B cell (primary cell): ENCODE data around the gene COG4. TPM values are rescaled to one million over a fixed set of nuclear protein-coding genes. Genes with fewer than 3 reads are reported as not detected.

Experiments used
- ATAC-seq: fragments of 200-7000 bp; cut with Tn5 transposase; one replicate; pipeline ENCODE4 v1.10.0; 2021; ENCODE audit warnings: low read depth, mild to moderate bottlenecking, moderate number of reproducible peaks, moderate library complexity
- CTCF ChIA-PET: fragments of 350-600 bp; sonication (Branson Sonifier 250); formaldehyde crosslinking; loops from one replicate; lab custom pipeline; 2021; ENCODE audit warnings: antibody characterized with exemption, inconsistent platforms; lab: Charles Lee
- POLR2A ChIA-PET: fragments of 350-600 bp; sonication (Branson Sonifier 250); formaldehyde crosslinking; loops from one replicate; lab custom pipeline; 2021; ENCODE audit warnings: antibody characterized with exemption; lab: Charles Lee
- DNase-seq: peaks from one replicate; pipeline ENCODE4 v3.0.0; 2013
- H2AFZ ChIP-seq: 2 replicates; pipeline ENCODE4 v1.6.1; 2012; ENCODE audit warnings: mild to moderate bottlenecking, low read depth, low read length; ENCODE audit not compliant: insufficient read depth, poor library complexity, severe bottlenecking
- H3K27ac ChIP-seq, 2 donors: 1 replicate in 1 of 2; 2 replicates in 1 of 2; pipeline ENCODE4 v1.5.1; 2012 to 2013; ENCODE audit warnings: low read length in 2 of 2, mild to moderate bottlenecking in 2 of 2, moderate library complexity in 1 of 2
- H3K27me3 ChIP-seq, 4 experiments: fragments of 200-600 bp in 1 of 4; sonication (generic) in 1 of 4; replicated peaks in 1 of 4; 1 replicate in 2 of 4; 2 replicates in 2 of 4; pipeline versions ENCODE4 v1.6.1 to v1.7.0; 2013 to 2016; ENCODE audit warnings: low read length in 3 of 4, mild to moderate bottlenecking in 2 of 4, mixed read lengths in 1 of 4, moderate library complexity in 1 of 4; ENCODE audit not compliant: insufficient read depth in 4 of 4, control insufficient read depth in 3 of 4; ENCODE audit errors: control extremely low read depth in 1 of 4
- H3K36me3 ChIP-seq, 2 experiments: replicated peaks in 1 of 2; 1 replicate in 1 of 2; 2 replicates in 1 of 2; pipeline versions ENCODE4 v1.6.1 to v1.7.1; 2013; ENCODE audit warnings: low read length in 1 of 2; ENCODE audit not compliant: insufficient read depth in 2 of 2, control insufficient read depth in 1 of 2; ENCODE audit errors: control extremely low read depth in 1 of 2, extremely low read depth in 1 of 2
- H3K4me1 ChIP-seq, 2 donors: fragments of 200-600 bp in 1 of 2; sonication (generic) in 1 of 2; 1 replicate in 1 of 2; 2 replicates in 1 of 2; pipeline versions ENCODE4 v1.5.1 to v1.6.1; 2013 to 2017; ENCODE audit warnings: low read length in 2 of 2; ENCODE audit not compliant: control insufficient read depth in 2 of 2, insufficient read depth in 2 of 2
- H3K4me2 ChIP-seq: replicated peaks from 2 replicates; pipeline ENCODE3; 2012; ENCODE audit warnings: mild to moderate bottlenecking, low read depth, low read length; ENCODE audit not compliant: poor library complexity, severe bottlenecking
- H3K4me3 ChIP-seq, 5 experiments: fragments of 200-600 bp in 1 of 5; sonication (generic) in 1 of 5; 1 replicate in 3 of 5; 2 replicates in 2 of 5; pipeline versions ENCODE4 v1.5.1 to v1.7.0; 2011 to 2016; ENCODE audit warnings: low read length in 4 of 5, mild to moderate bottlenecking in 4 of 5, low read depth in 2 of 5, control low read depth in 1 of 5, moderate library complexity in 1 of 5; ENCODE audit not compliant: insufficient read depth in 1 of 5; ENCODE audit errors: control extremely low read depth in 1 of 5, extremely low read depth in 1 of 5
- H3K79me2 ChIP-seq: fragments of 200-600 bp; sonication (generic); one replicate; pipeline ENCODE4 v1.6.0; 2016; ENCODE audit warnings: low read length; ENCODE audit not compliant: control insufficient read depth, insufficient read depth
- H3K9ac ChIP-seq: fragments of 200-600 bp; sonication (generic); 2 replicates; pipeline ENCODE4 v1.6.1; 2017; ENCODE audit warnings: mild to moderate bottlenecking, low read length, moderate library complexity
- H3K9me3 ChIP-seq, 3 donors: one replicate each; pipeline versions ENCODE4 v1.6.1 to v1.7.1; 2013; ENCODE audit warnings: low read length in 2 of 3; ENCODE audit not compliant: control insufficient read depth in 2 of 3, insufficient read depth in 1 of 3; ENCODE audit errors: control extremely low read depth in 1 of 3
- H4K20me1 ChIP-seq: 2 replicates; pipeline ENCODE4 v1.6.0; 2012; ENCODE audit warnings: mild to moderate bottlenecking, low read length; ENCODE audit not compliant: insufficient read depth, control insufficient read depth, poor library complexity, severe bottlenecking
- H3K27ac Mint-ChIP-seq: one replicate; pipeline ENCODE4 v1.8.0; 2021; ENCODE audit warnings: mixed read lengths
- H3K27me3 Mint-ChIP-seq: one replicate; pipeline ENCODE4 v1.8.0; 2021; ENCODE audit warnings: mixed read lengths
- H3K4me1 Mint-ChIP-seq: one replicate; pipeline ENCODE4 v1.8.0; 2021; ENCODE audit warnings: mixed read lengths
- H3K4me3 Mint-ChIP-seq: one replicate; pipeline ENCODE4 v1.8.0; 2021; ENCODE audit warnings: mixed read lengths
- H3K9me3 Mint-ChIP-seq: one replicate; pipeline ENCODE4 v1.8.0; 2022; ENCODE audit warnings: mixed read lengths; ENCODE audit not compliant: insufficient read depth
- EZH2 ChIP-seq: IDR thresholded peaks from 2 replicates; pipeline ENCODE4 v1.6.1; 2012; ENCODE audit warnings: borderline replicate concordance, low read depth, mild to moderate bottlenecking, moderate library complexity, low read length; ENCODE audit not compliant: insufficient read depth, poor library complexity, severe bottlenecking
- WGBS: methylation state at CpG from one replicate; pipeline ENCODE4 v1.1.5; 2013; ENCODE audit warnings: missing lambda C conversion rate; ENCODE audit not compliant: insufficient coverage; 5-methylcytosine and 5-hydroxymethylcytosine counted together
- intact Hi-C: fragments of 100-400 bp; cut with micrococcal nuclease; formaldehyde crosslinking; loops from one replicate; pipeline ENCODE4 v1.10.0; 2022
- polyA plus RNA-seq: library from polyadenylated mRNA; depleted of rRNA; stranded (reverse); fragments of >200 nt; gene quantifications from 2 replicates; pipeline ENCODE4 v1.2.3, GENCODE V29; 2012
- total RNA-seq, 2 donors: library from RNA; stranded (reverse); fragments of 120-200 nt in 1 of 2; gene quantifications; 1 replicate in 1 of 2; 2 replicates in 1 of 2; pipeline versions ENCODE4 v1.2.3 to v1.2.4, GENCODE V29; 2013 to 2022
- TF ChIP-seq, protein P1 (sequence below): fragments of 200-600 bp; IDR thresholded peaks from one replicate; pipeline ENCODE4 v1.8.0; 2022; ENCODE audit warnings: antibody characterized with exemption, mild to moderate bottlenecking

COG4 gene
- total and polyA plus RNA-seq, 2 donors (not counting 1 experiment from before 2014, with no cell fraction given): 49.4 to 60.6 TPM

DNA sequence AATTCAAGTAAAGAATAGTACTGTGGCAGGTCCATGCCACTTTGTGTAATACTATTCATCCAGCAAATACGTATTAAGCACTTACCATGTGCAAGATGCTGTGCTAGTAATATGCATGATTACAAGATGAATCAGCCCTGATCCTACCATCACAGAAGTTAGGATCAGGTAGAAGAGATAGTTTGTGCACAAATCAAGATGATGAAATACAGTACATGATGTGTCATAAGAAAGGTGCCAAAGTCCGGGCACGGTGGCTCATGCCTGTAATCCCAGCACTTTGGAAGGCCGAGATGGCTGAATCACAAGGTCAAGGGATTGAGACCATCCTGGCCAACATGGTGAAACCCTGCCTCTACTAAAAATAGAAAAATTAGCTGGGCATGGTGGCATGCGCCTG, 10.9 kb downstream of the COG4 start:
- ChIA-PET CTCF (no interaction called here), POLR2A (no interaction called here)
- Mint-ChIP-seq H3K4me3 (no peak overlapping the region), H3K4me1 (peaks cover 7% of the 10 kb centered on the region), H3K9me3 (no peaks in the 10 kb centered on the region), H3K27me3 (no peaks in the 10 kb centered on the region), H3K27ac (no peak overlapping the region)
- Histone ChIP-seq H3K4me2 (no peak overlapping the region), H3K36me3 (peaks cover 8 to 77% of the 10 kb centered on the region in 2 experiments), H3K4me3 (no peak overlapping the region), H3K27ac (no peak overlapping the region), H4K20me1 (no peaks in the 10 kb centered on the region), H2AFZ (no peak overlapping the region), H3K9me3 (no peaks in the 10 kb centered on the region), H3K9ac (no peak overlapping the region), H3K4me1 (peaks cover 3 to 5% of the 10 kb centered on the region in 2 donors), H3K79me2 (no peaks in the 10 kb centered on the region), H3K27me3 (no peaks in the 10 kb centered on the region)
- TF ChIP-seq, protein P1, sequence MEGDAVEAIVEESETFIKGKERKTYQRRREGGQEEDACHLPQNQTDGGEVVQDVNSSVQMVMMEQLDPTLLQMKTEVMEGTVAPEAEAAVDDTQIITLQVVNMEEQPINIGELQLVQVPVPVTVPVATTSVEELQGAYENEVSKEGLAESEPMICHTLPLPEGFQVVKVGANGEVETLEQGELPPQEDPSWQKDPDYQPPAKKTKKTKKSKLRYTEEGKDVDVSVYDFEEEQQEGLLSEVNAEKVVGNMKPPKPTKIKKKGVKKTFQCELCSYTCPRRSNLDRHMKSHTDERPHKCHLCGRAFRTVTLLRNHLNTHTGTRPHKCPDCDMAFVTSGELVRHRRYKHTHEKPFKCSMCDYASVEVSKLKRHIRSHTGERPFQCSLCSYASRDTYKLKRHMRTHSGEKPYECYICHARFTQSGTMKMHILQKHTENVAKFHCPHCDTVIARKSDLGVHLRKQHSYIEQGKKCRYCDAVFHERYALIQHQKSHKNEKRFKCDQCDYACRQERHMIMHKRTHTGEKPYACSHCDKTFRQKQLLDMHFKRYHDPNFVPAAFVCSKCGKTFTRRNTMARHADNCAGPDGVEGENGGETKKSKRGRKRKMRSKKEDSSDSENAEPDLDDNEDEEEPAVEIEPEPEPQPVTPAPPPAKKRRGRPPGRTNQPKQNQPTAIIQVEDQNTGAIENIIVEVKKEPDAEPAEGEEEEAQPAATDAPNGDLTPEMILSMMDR: no peak
- TF ChIP-seq EZH2: no peak
- DNase-seq: no peak
- no peak for ATAC-seq
- intact Hi-C loops: no loop called here
- WGBS: 100% methylated on average over 4 of the region's 5 CpGs

DNA sequence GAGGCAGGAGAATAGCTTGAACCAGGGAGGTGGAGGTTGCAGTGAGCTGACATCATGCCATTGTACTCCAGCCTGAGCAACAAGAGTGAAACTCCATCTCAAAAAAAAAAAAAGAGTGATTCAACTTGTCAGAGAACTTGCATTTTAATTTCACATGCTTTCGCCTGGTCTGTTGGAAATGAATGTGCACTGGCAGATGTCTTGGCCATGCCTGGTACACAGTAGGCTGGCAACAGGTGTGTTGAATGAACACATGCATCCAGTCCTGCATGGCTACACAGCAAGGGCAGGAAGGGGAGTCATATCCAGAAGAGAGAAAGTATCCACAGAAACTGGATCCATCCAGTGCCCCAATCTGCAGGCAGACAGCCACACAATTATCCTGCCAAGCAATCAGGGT, 11.5 kb downstream of the COG4 start:
- ATAC-seq: no peak
- WGBS: 100% methylated on average over 1 of the region's 1 CpG
- Histone ChIP-seq H3K4me2 (no peak overlapping the region), H3K27ac (no peak overlapping the region), H4K20me1 (no peaks in the 10 kb centered on the region), H3K4me1 (peaks cover 3 to 5% of the 10 kb centered on the region in 2 donors), H3K36me3 (peaks cover 8 to 72% of the 10 kb centered on the region in 2 experiments), H3K79me2 (no peaks in the 10 kb centered on the region), H3K9ac (no peak overlapping the region), H3K27me3 (no peaks in the 10 kb centered on the region), H3K9me3 (no peaks in the 10 kb centered on the region), H2AFZ (no peak overlapping the region), H3K4me3 (no peak overlapping the region)
- intact Hi-C loops: no loop called here
- no peak for DNase-seq
- Mint-ChIP-seq H3K4me1 (peaks cover 7% of the 10 kb centered on the region), H3K27ac (no peak overlapping the region), H3K9me3 (no peaks in the 10 kb centered on the region), H3K4me3 (no peak overlapping the region), H3K27me3 (no peaks in the 10 kb centered on the region)
- POLR2A ChIA-PET: no interaction called here
- no peak for TF ChIP-seq EZH2
- TF ChIP-seq, protein P1: no peak
- CTCF ChIA-PET: no interaction called here
